ENCODE data around the gene LYST.
"Not testable (repeated sequence)": the region's sequence is repeated elsewhere in the genome, so short reads cannot be mapped to it uniquely, and the experiment has no call there.

The LYST gene

GRCh38 chr1:235809688-235810397 lies 56.9 kb downstream of the LYST start:
- Histone ChIP-seq H3K4me3 (no peak overlapping the region), H3K9ac (ENCODE audit: insufficient read length) (no peak overlapping the region), H3K9me3 (ENCODE audit: low read depth, low read length) (no peaks in the 10 kb centered on the region), H3K36me3 (ENCODE audit: insufficient read depth, low read length) (no peaks in the 10 kb centered on the region), H3K27ac (no peak overlapping the region)
- no peak for TF ChIP-seq EZH2 (IDR thresholded peaks at IDR 0.05)
- TF ChIP-seq FOXP2 (optimal IDR thresholded peaks at IDR 0.05; ENCODE audit: control extremely low read depth, extremely low read length, insufficient read depth): no peak
- no peak for TF ChIP-seq POLR2AphosphoS5 (IDR thresholded peaks at IDR 0.05; ENCODE audit: borderline replicate concordance, low read depth, low read length)
- no peak for DNase-seq (ENCODE audit: low read depth, low spot score)

- Histone ChIP-seq H3K27ac (no peak overlapping the region), H3K9ac (ENCODE audit: insufficient read length) (no peak overlapping the region), H3K9me3 (ENCODE audit: low read depth, low read length) (no peaks in the 10 kb centered on the region), H3K36me3 (ENCODE audit: insufficient read depth, low read length) (no peaks in the 10 kb centered on the region), H3K4me3 (no peak overlapping the region)
- no peak for DNase-seq (ENCODE audit: low read depth, low spot score)
- TF ChIP-seq POLR2AphosphoS5 (IDR thresholded peaks at IDR 0.05; ENCODE audit: borderline replicate concordance, low read depth, low read length): no peak
- no peak for TF ChIP-seq FOXP2 (optimal IDR thresholded peaks at IDR 0.05; ENCODE audit: control extremely low read depth, extremely low read length, insufficient read depth)
- TF ChIP-seq EZH2 (IDR thresholded peaks at IDR 0.05): no peak
Measured at GRCh38 chr1:235808223-235808622, 58.5 kb downstream of the LYST start.

GRCh38 chr1:235806123-235806522 lies 60.6 kb downstream of the LYST start:
- H3K4me3 ChIP-seq: no peak overlapping the region
- H3K27ac ChIP-seq: no peak overlapping the region
- H3K36me3 ChIP-seq (ENCODE audit: insufficient read depth, low read length): no peaks in the 10 kb centered on the region
- no peak for TF ChIP-seq FOXP2 (optimal IDR thresholded peaks at IDR 0.05; ENCODE audit: control extremely low read depth, extremely low read length, insufficient read depth)
- no peak for TF ChIP-seq EZH2 (IDR thresholded peaks at IDR 0.05)
- TF ChIP-seq POLR2AphosphoS5 (IDR thresholded peaks at IDR 0.05; ENCODE audit: borderline replicate concordance, low read depth, low read length): no peak
- H3K9me3 ChIP-seq (ENCODE audit: low read depth, low read length): no peaks in the 10 kb centered on the region
- no peak for DNase-seq (ENCODE audit: low read depth, low spot score)
- H3K9ac ChIP-seq (ENCODE audit: insufficient read length): no peak overlapping the region

- H3K4me3 ChIP-seq: no peak overlapping the region
- no peak overlapping the region for H3K9ac ChIP-seq (ENCODE audit: insufficient read length)
- TF ChIP-seq EZH2 (IDR thresholded peaks at IDR 0.05): no peak
- TF ChIP-seq POLR2AphosphoS5 (IDR thresholded peaks at IDR 0.05; ENCODE audit: borderline replicate concordance, low read depth, low read length): no peak
- no peak for TF ChIP-seq FOXP2 (optimal IDR thresholded peaks at IDR 0.05; ENCODE audit: control extremely low read depth, extremely low read length, insufficient read depth)
- H3K27ac ChIP-seq: no peak overlapping the region
- no peaks in the 10 kb centered on the region for H3K9me3 ChIP-seq (ENCODE audit: low read depth, low read length)
- no peaks in the 10 kb centered on the region for H3K36me3 ChIP-seq (ENCODE audit: insufficient read depth, low read length)
- DNase-seq (ENCODE audit: low read depth, low spot score): no peak
Measured at GRCh38 chr1:235802573-235803346, 63.9 kb downstream of the LYST start.

- Histone ChIP-seq H3K36me3 (ENCODE audit: insufficient read depth, low read length) (no peaks in the 10 kb centered on the region), H3K9me3 (ENCODE audit: low read depth, low read length) (no peaks in the 10 kb centered on the region), H3K9ac (ENCODE audit: insufficient read length) (no peak overlapping the region), H3K27ac (no peak overlapping the region), H3K4me3 (no peak overlapping the region)
- TF ChIP-seq POLR2AphosphoS5 (IDR thresholded peaks at IDR 0.05; ENCODE audit: borderline replicate concordance, low read depth, low read length) (no peak), FOXP2 (optimal IDR thresholded peaks at IDR 0.05; ENCODE audit: control extremely low read depth, extremely low read length, insufficient read depth) (no peak), EZH2 (IDR thresholded peaks at IDR 0.05) (no peak)
- no peak for DNase-seq (ENCODE audit: low read depth, low spot score)
Measured at GRCh38 chr1:235799264-235799663, 67.4 kb downstream of the LYST start.

DNA sequence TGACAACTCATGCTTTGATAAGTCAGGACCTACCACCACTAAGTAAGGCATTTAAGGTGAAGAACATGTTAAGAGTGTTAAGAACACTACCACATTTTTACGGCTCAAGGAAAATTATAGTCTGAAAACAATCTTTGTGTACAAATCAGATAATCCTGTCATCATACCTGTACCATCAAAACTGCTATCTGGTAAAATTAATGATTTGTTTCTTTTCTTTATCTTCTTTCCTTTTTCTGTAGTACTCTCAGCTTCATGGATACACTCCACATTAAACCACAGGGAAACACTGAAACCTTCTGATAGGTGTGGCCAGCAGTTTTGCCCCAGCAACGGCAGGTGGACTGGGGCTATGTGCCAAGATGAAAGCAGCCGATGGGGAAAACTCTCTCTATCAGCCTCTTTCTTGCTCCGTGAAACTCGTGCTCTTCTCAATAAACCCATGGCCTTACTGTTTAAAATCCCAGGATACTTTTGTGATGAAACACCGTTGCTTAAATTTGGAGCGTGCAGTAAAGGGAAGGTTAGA lies 75.1 kb downstream of the LYST start:
- Histone ChIP-seq H3K27ac (no peak overlapping the region), H3K9ac (ENCODE audit: insufficient read length) (no peak overlapping the region), H3K9me3 (ENCODE audit: low read depth, low read length) (no peaks in the 10 kb centered on the region), H3K36me3 (ENCODE audit: insufficient read depth, low read length) (no peaks in the 10 kb centered on the region), H3K4me3 (no peak overlapping the region)
- no peak for TF ChIP-seq POLR2AphosphoS5 (IDR thresholded peaks at IDR 0.05; ENCODE audit: borderline replicate concordance, low read depth, low read length)
- TF ChIP-seq FOXP2 (optimal IDR thresholded peaks at IDR 0.05; ENCODE audit: control extremely low read depth, extremely low read length, insufficient read depth): no peak
- TF ChIP-seq EZH2 (IDR thresholded peaks at IDR 0.05): no peak
- DNase-seq (ENCODE audit: low read depth, low spot score): no peak

DNA sequence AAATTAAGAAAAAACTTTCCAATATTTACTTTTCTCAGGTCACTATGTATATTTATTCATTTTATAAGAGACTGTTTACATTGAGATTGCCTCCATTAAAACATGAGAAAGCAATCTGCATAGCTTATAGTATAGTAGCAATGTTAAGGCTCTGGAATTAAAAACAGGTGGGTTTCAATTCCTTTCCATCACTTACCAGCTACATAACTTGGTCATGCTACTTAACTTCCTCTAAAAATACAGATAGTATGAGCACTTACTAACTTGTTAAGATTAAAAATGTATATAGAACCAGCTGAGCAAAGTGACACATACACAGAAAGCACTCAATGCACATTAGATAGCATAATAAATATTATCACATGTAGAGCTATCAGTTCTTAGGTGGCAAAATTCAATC lies 76.6 kb downstream of the LYST start:
- Histone ChIP-seq H3K27ac (no peak overlapping the region), H3K9ac (ENCODE audit: insufficient read length) (no peak overlapping the region), H3K9me3 (ENCODE audit: low read depth, low read length) (no peaks in the 10 kb centered on the region), H3K4me3 (no peak overlapping the region), H3K36me3 (ENCODE audit: insufficient read depth, low read length) (no peaks in the 10 kb centered on the region)
- no peak for DNase-seq (ENCODE audit: low read depth, low spot score)
- no peak for TF ChIP-seq EZH2 (IDR thresholded peaks at IDR 0.05)
- TF ChIP-seq POLR2AphosphoS5 (IDR thresholded peaks at IDR 0.05; ENCODE audit: borderline replicate concordance, low read depth, low read length): no peak
- no peak for TF ChIP-seq FOXP2 (optimal IDR thresholded peaks at IDR 0.05; ENCODE audit: control extremely low read depth, extremely low read length, insufficient read depth)

DNA sequence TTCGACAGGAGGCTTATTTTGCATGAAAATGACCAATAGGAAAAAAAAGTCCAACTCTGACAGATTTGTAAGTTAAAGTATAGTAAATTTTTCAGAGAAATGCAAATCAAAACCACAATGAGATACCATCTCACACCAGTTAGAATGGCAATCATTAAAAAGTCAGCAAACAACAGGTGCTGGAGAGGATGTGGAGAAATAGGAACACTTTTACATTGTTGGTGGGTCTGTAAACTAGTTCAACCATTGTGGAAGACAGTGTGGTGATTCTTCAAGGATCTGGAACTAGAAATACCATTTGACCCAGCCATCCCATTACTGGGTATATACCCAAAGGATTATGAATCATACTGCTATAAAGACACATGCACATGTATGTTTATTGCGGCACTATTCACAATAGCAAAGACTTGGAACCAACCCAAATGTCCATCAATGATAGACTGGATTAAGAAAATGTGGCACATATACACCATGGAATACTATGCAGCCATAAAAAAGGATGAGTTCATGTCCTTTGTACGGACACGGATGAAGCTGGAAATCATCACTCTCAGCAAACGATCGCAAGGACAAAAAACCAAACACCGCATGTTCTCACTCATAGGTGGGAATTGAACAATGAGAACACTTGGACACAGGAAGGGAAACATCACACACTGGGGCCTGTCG lies 80.3 kb downstream of the LYST start:
- not testable (repeated sequence) for H3K9ac ChIP-seq (ENCODE audit: insufficient read length); H3K9me3 ChIP-seq (ENCODE audit: low read depth, low read length); H3K36me3 ChIP-seq (ENCODE audit: insufficient read depth, low read length); DNase-seq (ENCODE audit: low read depth, low spot score); H3K4me3 ChIP-seq; H3K27ac ChIP-seq

All from SK-N-MC (cell line).